ENCODE data around the gene UBA7.

GRCh38 chr3:49794926-49795905 lies 18.5 kb downstream of the UBA7 start:
- TF ChIP-seq CTCF (IDR thresholded peaks at IDR 0.05; ENCODE audit: low read depth, low read length) (no peak), EZH2phosphoT487 (IDR thresholded peaks at IDR 0.05; ENCODE audit: low read depth) (no peak)
